GM23248 (cell line): ENCODE data around the gene HIVEP3. TPM values are rescaled to one million over a fixed set of nuclear protein-coding genes. Genes with fewer than 3 reads are reported as not detected.
A peak's percentile ranks its signal among the peaks of the same experiment; 100 is the strongest.

Experiments used
- DNase-seq: peaks from one replicate; pipeline ENCODE4 v3.0.0-alpha.2; 2015
- H2AFZ ChIP-seq: fragments of 200-600 bp; sonication (generic); 2 replicates; pipeline ENCODE4 v1.6.1; 2016; ENCODE audit warnings: antibody characterized with exemption
- H3F3A ChIP-seq: fragments of 200-600 bp; sonication (generic); 2 replicates; pipeline ENCODE4 v1.6.1; 2016; ENCODE audit warnings: mild to moderate bottlenecking, antibody characterized with exemption, mixed run types; ENCODE audit not compliant: insufficient read depth
- H3K27ac ChIP-seq: fragments of 200-600 bp; sonication (generic); 2 replicates; pipeline ENCODE4 v1.5.1; 2016; ENCODE audit warnings: mild to moderate bottlenecking
- H3K27me3 ChIP-seq: fragments of 200-600 bp; sonication (generic); replicated peaks from 2 replicates; pipeline ENCODE4 v1.6.1; 2016; ENCODE audit warnings: mild to moderate bottlenecking; ENCODE audit not compliant: insufficient read depth
- H3K36me3 ChIP-seq: fragments of 200-600 bp; sonication (generic); 2 replicates; pipeline ENCODE4 v1.6.1; 2016; ENCODE audit warnings: low read depth, mild to moderate bottlenecking
- H3K4me1 ChIP-seq: fragments of 200-600 bp; sonication (generic); 2 replicates; pipeline ENCODE4 v1.6.1; 2016; ENCODE audit warnings: mild to moderate bottlenecking; ENCODE audit not compliant: insufficient read depth
- H3K4me2 ChIP-seq: fragments of 200-600 bp; sonication (generic); one replicate; pipeline ENCODE4 v1.6.1; 2016; ENCODE audit warnings: mild to moderate bottlenecking; ENCODE audit not compliant: unreplicated experiment
- H3K4me3 ChIP-seq: fragments of 200-600 bp; sonication (generic); 2 replicates; pipeline ENCODE4 v1.5.1; 2016; ENCODE audit warnings: mild to moderate bottlenecking
- H3K79me2 ChIP-seq: fragments of 200-600 bp; sonication (generic); 2 replicates; pipeline ENCODE4 v1.6.1; 2016; ENCODE audit warnings: mild to moderate bottlenecking; ENCODE audit not compliant: insufficient read depth
- H3K9ac ChIP-seq: fragments of 200-600 bp; sonication (generic); 2 replicates; pipeline ENCODE4 v1.6.1; 2016; ENCODE audit warnings: mild to moderate bottlenecking
- H3K9me2 ChIP-seq: fragments of 200-600 bp; sonication (generic); 2 replicates; pipeline ENCODE4 v1.6.1; 2016; ENCODE audit warnings: mixed run types, mild to moderate bottlenecking, moderate library complexity; ENCODE audit not compliant: insufficient read depth
- H3K9me3 ChIP-seq: fragments of 200-600 bp; sonication (generic); one replicate; pipeline ENCODE4 v1.6.1; 2017; ENCODE audit warnings: low read depth
- H4K20me1 ChIP-seq: fragments of 200-600 bp; sonication (generic); 2 replicates; pipeline ENCODE4 v1.6.0; 2016; ENCODE audit not compliant: insufficient read depth
- EZH2 ChIP-seq: fragments of 200-600 bp; sonication (generic); IDR thresholded peaks from 2 replicates; pipeline ENCODE4 v1.6.1; 2018; ENCODE audit warnings: antibody characterized with exemption, mild to moderate bottlenecking; ENCODE audit not compliant: insufficient read depth, poor library complexity, severe bottlenecking
- EZH2phosphoT487 ChIP-seq: fragments of 200-600 bp; sonication (generic); IDR thresholded peaks from 2 replicates; pipeline ENCODE4 v1.6.1; 2018; ENCODE audit warnings: antibody characterized with exemption, moderate library complexity, mild to moderate bottlenecking, low read depth; ENCODE audit not compliant: insufficient read depth
- WGBS, 2 experiments: methylation state at CpG; one replicate each; pipeline ENCODE4 v1.1.6; 2015 to 2017; ENCODE audit warnings: low lambda C conversion rate in 2 of 2, low coverage in 1 of 2; ENCODE audit errors: missing lambda C conversion rate in 2 of 2; 5-methylcytosine and 5-hydroxymethylcytosine counted together
- in situ Hi-C: fragments of 300-500 bp; cut with MboI; formaldehyde crosslinking; loops from 2 replicates; pipeline ENCODE4 v1.15.0; 2020
- polyA plus RNA-seq: library from polyadenylated mRNA; unstranded; fragments of >200 nt; fragmentation: Nextera tagmentation; extraction: Ambion mirVana; gene quantifications from 2 replicates; pipeline ENCODE4 v1.2.1, GENCODE V29; 2016
- total RNA-seq: library from RNA; depleted of rRNA; stranded (reverse); fragments of >200 nt; shearing (Covaris generic); gene quantifications from 2 replicates; pipeline ENCODE4 v1.2.3, GENCODE V29; 2014

HIVEP3 gene
- total and polyA plus RNA-seq, 2 experiments from 2014 or later, result 1.7 to 7.2 TPM

- H3K9me3 ChIP-seq, result no peaks in the 10 kb centered on the region
- in situ Hi-C loops, result no loop called here
- H3K9ac ChIP-seq, result no peak overlapping the region
- DNase-seq, result no peak
- H3K4me2 ChIP-seq, result no peak overlapping the region
- H3K27ac ChIP-seq, result no peak overlapping the region
- H3K9me2 ChIP-seq, result no peaks in the 10 kb centered on the region
- no peaks in the 10 kb centered on the region for H3K27me3 ChIP-seq
- no peak for TF ChIP-seq EZH2phosphoT487
- TF ChIP-seq EZH2, result no peak
- H3K4me3 ChIP-seq, result no peak overlapping the region
- H3K36me3 ChIP-seq, result no peaks in the 10 kb centered on the region
- H3K4me1 ChIP-seq, result no peaks in the 10 kb centered on the region
- no peaks in the 10 kb centered on the region for H3K79me2 ChIP-seq
- H4K20me1 ChIP-seq, result no peaks in the 10 kb centered on the region
- H3F3A ChIP-seq, result no peaks in the 10 kb centered on the region
- no peak overlapping the region for H2AFZ ChIP-seq
Observed at GRCh38 chr1:41942278-41942677, 23.6 kb upstream of the HIVEP3 start.

GRCh38 chr1:41941381-41941780, 22.7 kb upstream of the HIVEP3 start:
- Histone ChIP-seq H3K4me1 (peaks cover under 1% of the 10 kb centered on the region; the same call in 1 of the 2 replicates), H3F3A (peaks cover 2% of the 10 kb centered on the region; the same call in 1 of the 2 replicates), H3K36me3 (no peaks in the 10 kb centered on the region), H3K4me3 (no peak overlapping the region), H3K9ac (no peak overlapping the region), H4K20me1 (no peaks in the 10 kb centered on the region), H3K9me2 (no peaks in the 10 kb centered on the region), H2AFZ (no peak overlapping the region), H3K27me3 (no peaks in the 10 kb centered on the region), H3K27ac (no peak overlapping the region), H3K9me3 (no peaks in the 10 kb centered on the region), H3K79me2 (no peaks in the 10 kb centered on the region), H3K4me2 (no peak overlapping the region)
- no peak for TF ChIP-seq EZH2
- TF ChIP-seq EZH2phosphoT487, result no peak
- 25 to 50% methylated on average over 1 of the region's 1 CpG for WGBS, 2 experiments
- in situ Hi-C loops, result no loop called here
- no peak for DNase-seq

- Histone ChIP-seq H3K79me2 (no peaks in the 10 kb centered on the region), H3K4me2 (no peak overlapping the region), H3K9me3 (no peaks in the 10 kb centered on the region), H3K27me3 (no peaks in the 10 kb centered on the region), H3K4me3 (no peak overlapping the region), H3K27ac (no peak overlapping the region), H4K20me1 (no peaks in the 10 kb centered on the region), H3K9ac (no peak overlapping the region), H2AFZ (no peak overlapping the region), H3K9me2 (no peaks in the 10 kb centered on the region), H3F3A (peaks cover 7% of the 10 kb centered on the region; the same call in 1 of the 2 replicates), H3K36me3 (no peaks in the 10 kb centered on the region), H3K4me1 (peaks cover 17% of the 10 kb centered on the region)
- TF ChIP-seq EZH2, result no peak
- no peak for TF ChIP-seq EZH2phosphoT487
- no peak for DNase-seq
- in situ Hi-C loops, result no loop called here
- WGBS, 2 experiments, result 68 to 74% methylated on average over 5 of the region's 5 CpGs
Observed at GRCh38 chr1:41939194-41939593, 20.5 kb upstream of the HIVEP3 start.

GRCh38 chr1:41936107-41936506, 17.4 kb upstream of the HIVEP3 start:
- TF ChIP-seq EZH2phosphoT487 (no peak), EZH2 (no peak)
- no peak overlapping the region for H3K27ac ChIP-seq
- in situ Hi-C loops, result no loop called here

GRCh38 chr1:41935226-41935625, 16.5 kb upstream of the HIVEP3 start:
- WGBS, 2 experiments, result 6 to 7% methylated on average over 1 of the region's 1 CpG
- Histone ChIP-seq H4K20me1 (no peaks in the 10 kb centered on the region), H3K79me2 (no peaks in the 10 kb centered on the region), H3K9ac (no peak overlapping the region), H3K36me3 (no peaks in the 10 kb centered on the region), H3K27me3 (no peaks in the 10 kb centered on the region), H3K9me3 (no peaks in the 10 kb centered on the region), H2AFZ (no peak overlapping the region), H3K4me2 (peak overlapping the region; percentile 33), H3K4me3 (no peak overlapping the region), H3K9me2 (no peaks in the 10 kb centered on the region), H3K4me1 (peaks cover 17% of the 10 kb centered on the region), H3K27ac (no peak overlapping the region), H3F3A (peaks cover 7% of the 10 kb centered on the region; the same call in 1 of the 2 replicates)
- peak; percentile 73 for DNase-seq
- in situ Hi-C loops, result no loop called here
- TF ChIP-seq EZH2phosphoT487, result no peak
- TF ChIP-seq EZH2, result no peak

More at GRCh38 chr1:41936107-41936506, 17.4 kb upstream of the HIVEP3 start:
- H3K79me2 ChIP-seq, result no peaks in the 10 kb centered on the region
- no peak overlapping the region for H2AFZ ChIP-seq
- H3K27me3 ChIP-seq, result no peaks in the 10 kb centered on the region
- no peak overlapping the region for H3K9ac ChIP-seq
- peak; percentile 74 for DNase-seq
- H3K4me1 ChIP-seq, result peaks cover 17% of the 10 kb centered on the region
- H3K9me2 ChIP-seq, result no peaks in the 10 kb centered on the region
- H3F3A ChIP-seq, result peaks cover 7% of the 10 kb centered on the region; the same call in 1 of the 2 replicates
- no peaks in the 10 kb centered on the region for H4K20me1 ChIP-seq
- WGBS, 2 experiments, result 12 to 24% methylated on average over 2 of the region's 2 CpGs
- H3K36me3 ChIP-seq, result no peaks in the 10 kb centered on the region
- no peak overlapping the region for H3K4me2 ChIP-seq
- H3K4me3 ChIP-seq, result no peak overlapping the region
- no peaks in the 10 kb centered on the region for H3K9me3 ChIP-seq
